Stimulated activated CD8-positive, alpha-beta memory T cell treated with anti-CD3 and anti-CD28 coated beads, Interleukin-4, amount 100 ng/mL, for 48 hours (primary cell): ENCODE measurements around the gene ACBD4.

Source experiments
- DNase-seq: peaks from one replicate; pipeline ENCODE4 v3.0.0-alpha.2; 2020

Gene ACBD4, protein sequence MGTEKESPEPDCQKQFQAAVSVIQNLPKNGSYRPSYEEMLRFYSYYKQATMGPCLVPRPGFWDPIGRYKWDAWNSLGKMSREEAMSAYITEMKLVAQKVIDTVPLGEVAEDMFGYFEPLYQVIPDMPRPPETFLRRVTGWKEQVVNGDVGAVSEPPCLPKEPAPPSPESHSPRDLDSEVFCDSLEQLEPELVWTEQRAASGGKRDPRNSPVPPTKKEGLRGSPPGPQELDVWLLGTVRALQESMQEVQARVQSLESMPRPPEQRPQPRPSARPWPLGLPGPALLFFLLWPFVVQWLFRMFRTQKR

DNA sequence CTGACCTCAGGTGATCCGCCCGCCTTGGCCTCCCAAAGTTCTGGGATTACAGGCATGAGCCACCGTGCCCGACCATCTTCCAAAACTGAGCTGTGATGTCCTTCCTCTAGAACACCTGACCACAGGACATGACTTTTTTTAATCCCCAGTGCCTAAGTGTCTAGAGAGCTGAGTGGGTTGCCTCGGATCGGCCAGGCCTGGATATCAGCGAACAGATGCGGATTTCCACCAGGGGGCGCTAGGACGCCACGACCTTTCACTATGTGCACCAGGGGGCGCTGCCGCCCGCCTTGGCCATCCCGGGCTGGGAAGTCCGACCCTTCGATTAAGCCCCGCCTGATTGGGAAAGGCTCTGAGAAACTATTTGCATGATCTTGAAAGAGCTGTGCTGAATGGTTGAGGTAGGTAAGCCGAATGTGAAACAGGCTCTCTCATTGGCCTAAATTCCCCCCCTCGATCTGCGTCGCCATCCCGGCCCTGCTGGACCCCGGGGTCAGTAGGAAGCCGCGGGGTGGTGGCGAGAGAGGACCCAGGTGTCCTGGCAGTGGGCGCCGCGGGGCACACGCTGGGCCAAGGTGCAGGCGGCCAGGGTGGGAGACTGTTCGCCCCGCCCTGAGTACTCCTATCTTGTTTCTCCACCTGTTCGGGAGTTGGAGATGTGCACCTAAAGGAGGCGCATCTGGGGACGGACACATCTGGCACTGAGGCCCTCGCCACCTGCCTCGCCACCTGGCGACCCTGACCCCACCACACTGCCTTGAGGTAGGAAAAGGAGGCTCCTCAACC, at the start of gene ACBD4:
TSS of gene ACBD4 (plus strand) at position 496 of the 786 bp plus-strand sequence. CDS start 458 bp downstream, outside the sequence.
- peak; percentile 99 for DNase-seq

DNA sequence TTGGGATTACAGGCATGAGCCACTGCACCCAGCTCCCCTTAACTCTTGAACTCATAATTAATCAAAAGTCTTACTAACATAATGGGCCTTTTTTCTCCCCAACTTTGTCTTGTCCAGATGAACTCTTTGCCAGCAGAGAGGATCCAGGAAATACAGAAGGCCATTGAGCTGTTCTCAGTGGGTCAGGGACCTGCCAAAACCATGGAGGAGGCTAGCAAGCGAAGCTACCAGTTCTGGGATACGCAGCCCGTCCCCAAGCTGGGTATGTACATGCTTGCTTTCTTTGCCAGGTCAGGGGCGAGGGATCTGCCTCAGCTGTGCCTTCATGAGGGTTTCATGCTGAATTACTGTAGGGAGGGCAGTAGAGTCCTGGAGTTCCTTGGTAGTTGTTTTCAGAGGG, 49.1 kb upstream of the ACBD4 start:
- no peak for DNase-seq

- DNase-seq: no peak
Observed at GRCh38 chr17:45086865-45087503, 48.5 kb upstream of the ACBD4 start.

DNA sequence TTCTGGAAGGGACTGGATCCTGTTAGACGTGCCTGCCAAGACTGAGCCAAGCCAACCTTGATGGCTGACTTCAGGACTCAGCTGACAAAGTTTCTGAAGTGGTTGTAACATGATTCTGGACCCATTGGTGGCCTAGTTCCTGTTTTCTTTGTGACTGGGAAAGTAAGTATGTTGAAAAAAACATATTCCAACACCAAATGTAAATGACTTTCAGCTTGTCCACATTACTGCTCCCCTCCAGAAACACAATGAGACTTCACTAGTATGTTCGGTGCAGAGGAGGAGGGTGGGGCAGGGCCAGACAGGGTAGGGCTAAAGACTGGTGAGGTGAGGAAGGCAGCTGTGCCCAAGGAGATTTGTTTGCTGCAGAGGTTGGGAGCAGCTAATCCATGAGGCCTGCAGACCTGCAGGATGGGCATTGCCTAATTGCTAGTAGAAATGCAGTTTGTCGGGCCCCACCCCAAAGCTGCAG, 47.9 kb upstream of the ACBD4 start:
- no peak for DNase-seq

- no peak for DNase-seq
Observed at GRCh38 chr17:45087978-45088377, 47.5 kb upstream of the ACBD4 start.

GRCh38 chr17:45088741-45089140, 46.7 kb upstream of the ACBD4 start:
- DNase-seq: no peak

- no peak for DNase-seq
Observed at GRCh38 chr17:45090711-45091110, 44.8 kb upstream of the ACBD4 start.

GRCh38 chr17:45091778-45092425, 43.6 kb upstream of the ACBD4 start:
- no peak for DNase-seq

- no peak for DNase-seq
Observed at GRCh38 chr17:45092911-45093430, 42.5 kb upstream of the ACBD4 start.

GRCh38 chr17:45093444-45094110, 41.9 kb upstream of the ACBD4 start:
- DNase-seq: no peak

- no peak for DNase-seq
Observed at GRCh38 chr17:45096141-45096540, 39.3 kb upstream of the ACBD4 start.

DNA sequence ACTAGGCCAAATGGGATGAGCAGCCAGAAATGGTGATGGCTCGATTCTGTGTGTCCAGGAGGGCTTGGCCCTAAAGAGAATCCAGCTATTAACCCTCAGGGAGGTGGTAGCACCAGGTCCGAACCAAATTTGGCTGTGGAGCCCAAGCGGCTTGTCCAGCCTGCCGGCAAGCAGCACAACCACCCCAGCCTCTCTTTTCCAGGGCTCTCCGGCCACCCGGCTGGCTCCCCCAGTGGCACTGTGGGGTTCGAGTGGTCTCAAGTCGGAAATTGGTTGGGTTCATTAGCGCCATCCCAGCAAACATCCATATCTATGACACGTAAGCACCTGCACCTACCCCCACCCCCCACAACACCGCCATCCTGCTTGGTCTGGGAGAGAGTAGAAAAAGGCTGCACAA, 38.6 kb upstream of the ACBD4 start:
- DNase-seq: no peak

DNA sequence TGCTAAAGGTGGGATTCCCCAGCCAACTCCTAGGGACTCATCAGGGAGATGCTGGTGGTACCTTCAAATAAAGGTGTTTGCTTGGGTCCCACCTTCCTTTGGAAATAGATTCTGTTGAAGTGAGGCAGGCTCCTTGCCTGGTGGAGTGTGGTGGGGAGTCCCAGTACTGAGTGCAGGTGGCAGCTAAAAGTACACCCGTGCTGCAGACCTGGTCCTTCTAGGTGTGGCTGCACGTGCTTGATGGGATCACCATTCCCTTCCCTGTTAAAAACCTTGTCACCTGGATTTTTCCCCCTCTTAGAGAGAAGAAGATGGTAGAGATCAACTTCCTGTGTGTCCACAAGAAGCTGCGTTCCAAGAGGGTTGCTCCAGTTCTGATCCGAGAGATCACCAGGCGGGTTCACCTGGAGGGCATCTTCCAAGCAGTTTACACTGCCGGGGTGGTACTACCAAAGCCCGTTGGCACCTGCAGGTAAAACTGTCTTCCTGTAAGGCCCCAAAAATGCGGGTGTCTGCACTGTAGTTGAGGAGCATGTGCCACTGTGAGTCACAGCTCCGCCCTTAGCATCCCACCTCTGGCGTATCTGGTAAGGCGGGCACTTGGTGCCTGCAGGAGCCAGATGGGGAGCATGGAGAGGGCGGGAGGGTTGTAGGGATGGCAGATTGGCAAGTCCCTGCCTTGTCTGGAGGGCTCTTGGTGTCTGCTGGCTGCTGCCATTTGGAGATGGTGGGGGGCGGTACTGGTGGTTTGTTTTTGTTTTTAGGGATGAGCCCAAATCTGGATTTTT, 37.2 kb upstream of the ACBD4 start:
- no peak for DNase-seq

- peak; percentile 85 for DNase-seq
Observed at GRCh38 chr17:45098869-45099616, 36.4 kb upstream of the ACBD4 start.

- DNase-seq: no peak
Observed at GRCh38 chr17:45101546-45101882, 34.0 kb upstream of the ACBD4 start.

DNA sequence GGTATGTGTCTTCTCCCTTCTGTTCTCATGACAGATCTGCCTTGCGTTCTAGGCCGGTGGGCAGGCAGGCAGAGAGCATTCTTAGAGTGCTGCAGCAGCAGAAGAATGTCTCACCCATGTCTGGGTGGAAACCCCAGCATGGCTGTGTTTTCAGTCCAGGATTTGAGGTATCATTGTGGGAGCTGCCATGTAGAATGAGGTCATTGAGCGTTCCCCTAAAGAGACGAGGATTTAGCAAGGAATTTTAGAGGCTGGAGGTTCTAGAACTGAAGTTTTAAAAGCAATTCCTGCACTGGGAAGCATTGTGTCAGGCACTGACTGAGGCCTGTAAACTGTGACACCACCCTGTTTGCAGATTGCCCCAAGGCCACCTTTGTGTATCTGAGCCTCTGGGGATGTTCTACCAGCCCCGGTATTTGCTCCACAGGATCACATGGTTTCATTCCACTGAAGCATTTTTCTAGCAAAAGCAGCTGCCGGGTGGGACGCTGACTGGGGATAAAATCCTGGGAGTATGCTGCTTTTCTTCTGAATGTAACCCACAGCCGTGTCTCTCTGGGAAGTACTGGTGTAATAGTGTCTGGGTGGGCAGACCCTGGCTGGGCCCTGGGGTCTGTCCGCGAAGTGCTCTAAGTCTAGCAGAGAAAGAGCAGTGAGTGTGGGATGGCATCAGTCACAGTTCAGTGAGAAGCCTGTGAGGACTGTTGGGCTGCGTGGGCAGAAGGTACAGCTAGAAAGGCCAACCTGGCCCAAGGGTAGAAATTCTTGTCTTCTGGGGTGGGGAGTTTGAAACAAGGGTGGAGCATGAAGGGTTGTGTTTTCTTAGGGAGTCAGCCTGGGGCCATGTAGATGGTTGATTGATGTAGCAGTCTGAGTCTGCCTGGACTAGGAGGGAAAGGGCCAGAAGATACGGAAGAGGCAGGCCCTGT, 33.3 kb upstream of the ACBD4 start:
- DNase-seq: no peak

GRCh38 chr17:45102856-45103255, 32.6 kb upstream of the ACBD4 start:
- no peak for DNase-seq

DNA sequence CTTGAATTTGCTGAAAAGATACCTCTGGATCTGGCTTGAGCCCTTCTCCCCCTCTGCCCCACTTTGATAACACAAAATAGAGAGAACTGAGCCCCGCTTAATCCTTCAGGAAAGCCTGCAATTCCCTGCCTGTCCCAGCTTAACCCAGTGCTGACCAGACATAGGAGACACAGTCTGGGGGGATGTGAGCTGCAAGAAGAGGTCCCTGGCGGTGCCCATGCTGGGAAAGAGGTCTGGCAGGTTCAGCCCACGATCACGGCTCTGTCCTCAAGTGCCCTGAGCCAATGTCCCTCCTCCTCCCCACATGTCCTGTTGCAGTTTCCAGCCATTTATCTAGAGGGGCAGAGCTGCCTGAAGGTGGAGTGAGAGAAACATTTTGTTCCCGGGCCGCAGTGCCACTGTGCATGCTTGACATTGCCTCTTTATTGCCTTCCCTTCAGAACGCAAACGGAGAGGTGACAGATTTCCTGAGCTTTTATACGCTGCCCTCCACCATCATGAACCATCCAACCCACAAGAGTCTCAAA, 32.2 kb upstream of the ACBD4 start:
- no peak for DNase-seq

DNA sequence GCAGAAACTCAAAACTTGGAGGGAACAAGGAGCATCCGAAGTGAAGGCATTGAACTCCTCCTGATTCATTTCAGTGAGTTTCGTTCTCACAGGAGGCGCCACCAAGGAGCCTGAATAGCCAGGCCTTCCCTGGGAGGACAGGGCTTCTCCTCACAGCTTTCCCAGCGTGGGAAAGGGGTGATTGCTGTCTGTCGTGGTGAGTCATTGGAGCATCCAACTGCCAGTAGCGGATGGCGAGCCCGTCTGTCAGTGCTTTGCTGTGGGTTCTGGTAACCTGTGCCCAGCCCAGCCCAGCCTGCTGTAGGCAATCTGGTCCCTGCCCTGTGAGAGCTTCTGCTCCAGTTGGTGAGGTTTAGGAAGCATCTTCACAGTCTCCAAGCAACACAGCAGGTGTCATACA, 31.5 kb upstream of the ACBD4 start:
- DNase-seq: no peak

DNA sequence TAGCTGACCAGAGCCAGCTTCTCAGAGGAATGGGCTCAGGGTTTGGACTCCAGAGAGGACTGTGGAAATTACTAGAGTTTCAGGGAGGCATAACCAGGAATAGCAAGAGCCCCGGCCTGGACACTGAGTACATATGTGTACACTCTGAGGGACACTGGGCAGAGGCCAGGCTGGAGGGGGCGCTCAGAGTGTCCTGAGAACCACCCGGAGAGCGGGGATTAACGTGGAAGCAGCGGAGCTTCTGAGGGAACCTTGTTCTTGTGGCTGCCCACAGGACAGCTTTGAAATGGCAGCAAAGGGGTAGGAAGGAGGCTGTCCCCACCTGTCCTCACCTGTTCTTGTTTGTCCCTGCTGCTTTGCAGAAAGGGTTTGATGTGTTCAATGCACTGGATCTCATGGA, 31.0 kb upstream of the ACBD4 start:
- no peak for DNase-seq
